ENCODE measurements around the gene TIGIT.

GRCh38 chr3:114299421-114299820 lies 5.6 kb downstream of the TIGIT start:
- TF ChIP-seq CTCF (IDR thresholded peaks at IDR 0.05) (peak in 2 of 7 experiments; percentile 15 to 18), POLR2A (IDR thresholded peaks at IDR 0.05) (no peak)

Data from body of pancreas (tissue), 4 donors.